HG02973 (cell line): ENCODE measurements around the gene MICU1.
"Not testable (repeated sequence)": the region's sequence is repeated elsewhere in the genome, so short reads cannot be mapped to it uniquely, and the experiment has no call there.

Experiments used
- ATAC-seq: cut with Tn5 transposase; IDR thresholded peaks from one replicate; pipeline ENCODE4 v1.9.1; 2021; ENCODE audit warnings: moderate library complexity; ENCODE audit not compliant: unreplicated experiment

The MICU1 gene

GRCh38 chr10:72455889-72456595 is 169.8 kb downstream of the MICU1 start:
- no peak for ATAC-seq

- ATAC-seq = no peak
These were observed 175.9 kb downstream of the MICU1 start for GRCh38 chr10:72449941-72450441.

- ATAC-seq = no peak
These were observed 180.0 kb downstream of the MICU1 start for GRCh38 chr10:72445851-72446250.

GRCh38 chr10:72442969-72443368 is 182.9 kb downstream of the MICU1 start:
- not testable (repeated sequence) for ATAC-seq

- ATAC-seq = no peak
These were observed 190.3 kb downstream of the MICU1 start for GRCh38 chr10:72435570-72435969.

- ATAC-seq = not testable (repeated sequence)
These were observed 194.9 kb downstream of the MICU1 start for GRCh38 chr10:72430936-72431335.

GRCh38 chr10:72429931-72430330 is 195.9 kb downstream of the MICU1 start:
- ATAC-seq = no peak

- no peak for ATAC-seq
These were observed 198.9 kb downstream of the MICU1 start for GRCh38 chr10:72426986-72427385.

GRCh38 chr10:72425133-72425532 is 200.7 kb downstream of the MICU1 start:
- ATAC-seq = no peak

GRCh38 chr10:72424561-72424960 is 201.3 kb downstream of the MICU1 start:
- ATAC-seq = no peak

- ATAC-seq = no peak
These were observed 202.5 kb downstream of the MICU1 start for GRCh38 chr10:72423426-72423825.

GRCh38 chr10:72421885-72422540 is 203.9 kb downstream of the MICU1 start:
- no peak for ATAC-seq

GRCh38 chr10:72419241-72419640 is 206.6 kb downstream of the MICU1 start:
- ATAC-seq = no peak

- ATAC-seq = no peak
These were observed 207.2 kb downstream of the MICU1 start for GRCh38 chr10:72418679-72419078.

GRCh38 chr10:72417971-72418370 is 207.9 kb downstream of the MICU1 start:
- ATAC-seq = no peak

- no peak for ATAC-seq
These were observed 209.2 kb downstream of the MICU1 start for GRCh38 chr10:72416661-72417060.

- ATAC-seq = no peak
These were observed 211.2 kb downstream of the MICU1 start for GRCh38 chr10:72414642-72415041.

- no peak for ATAC-seq
These were observed 216.7 kb downstream of the MICU1 start for GRCh38 chr10:72409167-72409566.

- no peak for ATAC-seq
These were observed 217.8 kb downstream of the MICU1 start for GRCh38 chr10:72407927-72408600.

- no peak for ATAC-seq
These were observed 218.4 kb downstream of the MICU1 start for GRCh38 chr10:72407471-72407870.

GRCh38 chr10:72395581-72395980 is 230.3 kb downstream of the MICU1 start:
- ATAC-seq = not testable (repeated sequence)

- no peak for ATAC-seq
These were observed 233.3 kb downstream of the MICU1 start for GRCh38 chr10:72392571-72392970.
